SU-DHL-6 (cell line): Measurements from ENCODE around the gene PTCD1.

Source experiments
- H2AFZ ChIP-seq: fragments of 200-600 bp; sonication (generic); 2 replicates; pipeline ENCODE4 v1.6.1; 2014; ENCODE audit warnings: low read depth, mild to moderate bottlenecking, moderate library complexity, mixed read lengths, antibody characterized with exemption, low read length; ENCODE audit not compliant: severe bottlenecking
- H3F3A ChIP-seq: fragments of 200-600 bp; shearing (Covaris generic); 2 replicates; pipeline ENCODE4 v1.6.0; 2016; ENCODE audit warnings: antibody characterized with exemption, mild to moderate bottlenecking; ENCODE audit not compliant: insufficient read depth
- H3K27ac ChIP-seq: fragments of 200-600 bp; sonication (generic); 2 replicates; pipeline ENCODE4 v1.5.1; 2016; ENCODE audit warnings: low read depth, mild to moderate bottlenecking, low read length, moderate library complexity, mixed read lengths
- H3K27me3 ChIP-seq: fragments of 200-600 bp; sonication (generic), shearing (Covaris generic); 2 replicates; pipeline ENCODE4 v1.6.0; 2014; ENCODE audit warnings: mild to moderate bottlenecking, low read length
- H3K36me3 ChIP-seq: fragments of 200-600 bp; sonication (generic); 2 replicates; pipeline ENCODE4 v1.6.1; 2014; ENCODE audit warnings: mild to moderate bottlenecking, low read length, mixed read lengths
- H3K4me2 ChIP-seq: fragments of 300-600, 200-600 bp; shearing (Covaris generic), sonication (generic); 2 replicates; pipeline ENCODE4 v1.6.0; 2014; ENCODE audit warnings: low read length, low read depth, mild to moderate bottlenecking; ENCODE audit not compliant: poor library complexity, severe bottlenecking
- H3K4me3 ChIP-seq: fragments of 200-600 bp; sonication (generic); 2 replicates; pipeline ENCODE4 v1.5.1; 2014; ENCODE audit warnings: antibody characterized with exemption, low read length, mild to moderate bottlenecking, mixed read lengths; ENCODE audit not compliant: insufficient read depth, poor library complexity, severe bottlenecking
- H3K79me2 ChIP-seq: fragments of 200-600 bp; sonication (generic); 2 replicates; pipeline ENCODE4 v1.6.1; 2014; ENCODE audit warnings: mild to moderate bottlenecking, low read length, moderate library complexity; ENCODE audit not compliant: insufficient read depth
- H3K9ac ChIP-seq: fragments of 200-600 bp; sonication (generic); 2 replicates; pipeline ENCODE4 v1.7.0; 2014; ENCODE audit warnings: mild to moderate bottlenecking, low read length
- H3K9me2 ChIP-seq: fragments of 200-600 bp; sonication (generic); replicated peaks from 2 replicates; pipeline ENCODE4 v1.6.1; 2014; ENCODE audit warnings: low read length; ENCODE audit not compliant: insufficient read depth
- H3K9me3 ChIP-seq: fragments of 200-600 bp; sonication (generic); 2 replicates; pipeline ENCODE4 v1.6.1; 2014; ENCODE audit warnings: low read length, mixed read lengths; ENCODE audit not compliant: insufficient read depth
- H4K20me1 ChIP-seq: fragments of 200-600 bp; sonication (generic); 2 replicates; pipeline ENCODE4 v1.6.1; 2014; ENCODE audit warnings: low read depth, mild to moderate bottlenecking, antibody characterized with exemption, low read length, moderate library complexity, mixed read lengths
- CTCF ChIP-seq: fragments of 200-600 bp; sonication (generic); IDR thresholded peaks from one replicate; pipeline ENCODE4 v1.5.1; 2017; ENCODE audit warnings: antibody characterized with exemption, mild to moderate bottlenecking, low read length, moderate library complexity; ENCODE audit not compliant: insufficient read depth, poor library complexity, severe bottlenecking
- EZH2phosphoT487 ChIP-seq: fragments of 200-600 bp; sonication (generic), shearing (Covaris generic); conservative IDR thresholded peaks from 2 replicates; pipeline ENCODE4 v1.6.1; 2018; ENCODE audit warnings: mild to moderate bottlenecking, antibody characterized with exemption, low read length, moderate library complexity, mixed read lengths

PTCD1 gene

DNA sequence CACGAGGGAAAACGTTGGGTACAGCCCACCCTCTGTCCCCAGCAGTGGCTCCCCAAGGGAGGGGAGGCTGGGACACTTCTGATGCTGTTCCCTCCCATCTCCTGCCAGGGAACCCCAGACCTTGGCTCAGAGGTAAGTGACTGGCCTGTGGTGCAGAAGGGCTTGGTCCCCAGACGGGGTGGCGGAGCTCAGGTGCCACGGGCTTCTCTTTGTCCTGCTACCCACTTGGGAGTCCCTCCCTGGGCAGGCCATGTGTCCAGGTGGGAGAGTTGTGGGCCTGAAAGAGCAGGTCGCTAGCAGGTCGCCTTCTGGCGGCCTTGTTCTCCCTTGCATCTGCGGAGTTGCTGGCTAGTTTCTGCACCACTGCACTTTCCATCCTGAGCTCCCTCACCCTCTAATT, 17.3 kb upstream of the PTCD1 start:
- H3K4me3 ChIP-seq, result no peak overlapping the region
- H3K27ac ChIP-seq, result no peak overlapping the region
- H3K9me3 ChIP-seq, result no peaks in the 10 kb centered on the region
- H3K27me3 ChIP-seq, result no peaks in the 10 kb centered on the region
- H3K9ac ChIP-seq, result no peak overlapping the region
- TF ChIP-seq CTCF, result no peak
- no peak for TF ChIP-seq EZH2phosphoT487
- H3F3A ChIP-seq, result peaks cover 22% of the 10 kb centered on the region
- peaks cover 8% of the 10 kb centered on the region for H3K36me3 ChIP-seq
- H4K20me1 ChIP-seq, result peaks cover 4% of the 10 kb centered on the region; the same call in 1 of the 2 replicates
- no peaks in the 10 kb centered on the region for H3K9me2 ChIP-seq
- H3K79me2 ChIP-seq, result peaks cover 29% of the 10 kb centered on the region
- no peak overlapping the region for H3K4me2 ChIP-seq
- H2AFZ ChIP-seq, result no peak overlapping the region

DNA sequence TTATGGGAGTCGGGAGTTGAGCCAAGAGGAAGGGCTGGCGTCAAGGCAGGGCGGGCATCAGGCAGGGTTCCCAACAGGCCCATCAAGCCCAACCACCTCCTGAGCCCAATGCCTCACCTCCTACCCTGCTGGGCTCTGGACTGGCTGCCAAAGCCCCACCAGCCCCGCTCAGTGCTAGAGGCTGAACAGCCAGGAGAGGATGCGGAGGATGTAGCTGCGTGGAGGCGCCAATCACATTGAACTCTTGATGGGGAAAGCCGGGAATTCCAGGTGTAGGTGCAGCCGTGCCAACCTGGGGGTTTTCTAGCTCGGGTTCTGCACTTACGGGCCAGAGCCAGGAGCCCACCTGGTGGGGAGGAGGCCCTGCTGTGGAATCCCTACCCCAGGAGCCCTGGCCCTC, 14.5 kb upstream of the PTCD1 start:
- no peaks in the 10 kb centered on the region for H3F3A ChIP-seq
- H3K79me2 ChIP-seq, result peaks cover 3% of the 10 kb centered on the region; the same call in 1 of the 2 replicates
- TF ChIP-seq CTCF, result no peak
- TF ChIP-seq EZH2phosphoT487, result no peak
- H3K27me3 ChIP-seq, result no peaks in the 10 kb centered on the region
- no peak overlapping the region for H3K27ac ChIP-seq
- no peak overlapping the region for H3K4me2 ChIP-seq
- H4K20me1 ChIP-seq, result no peaks in the 10 kb centered on the region
- H2AFZ ChIP-seq, result no peak overlapping the region
- no peak overlapping the region for H3K9ac ChIP-seq
- no peaks in the 10 kb centered on the region for H3K9me3 ChIP-seq
- H3K4me3 ChIP-seq, result no peak overlapping the region
- peaks cover 5% of the 10 kb centered on the region; the same call in 1 of the 2 replicates for H3K36me3 ChIP-seq
- no peaks in the 10 kb centered on the region for H3K9me2 ChIP-seq

DNA sequence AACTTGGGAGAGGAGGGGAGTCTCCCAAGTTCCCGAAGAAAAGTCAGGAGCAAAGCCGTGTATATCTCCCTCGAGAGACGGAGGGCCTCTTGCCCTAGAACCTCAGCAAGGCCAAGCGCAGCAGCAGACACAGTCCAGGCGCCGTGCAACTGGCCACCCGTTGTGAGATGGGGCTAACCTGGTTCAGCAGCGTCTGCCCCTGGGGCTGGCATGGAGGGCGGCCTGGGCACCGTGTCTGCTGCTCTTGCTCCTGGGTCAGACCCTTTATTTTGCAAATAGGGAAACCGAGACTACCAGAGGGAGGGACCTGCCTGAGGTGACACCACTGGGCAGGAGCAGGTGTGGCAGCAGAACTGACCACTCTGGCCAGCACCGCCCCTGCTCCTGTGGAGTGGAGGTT, 13.9 kb upstream of the PTCD1 start:
- Histone ChIP-seq H3K9ac (no peak overlapping the region), H3K4me3 (no peak overlapping the region), H3K27me3 (no peaks in the 10 kb centered on the region), H3K9me3 (no peaks in the 10 kb centered on the region), H3F3A (no peaks in the 10 kb centered on the region), H2AFZ (no peak overlapping the region), H3K4me2 (no peak overlapping the region), H3K9me2 (no peaks in the 10 kb centered on the region), H3K79me2 (no peaks in the 10 kb centered on the region), H3K36me3 (peaks cover 5% of the 10 kb centered on the region; the same call in 1 of the 2 replicates), H3K27ac (no peak overlapping the region), H4K20me1 (no peaks in the 10 kb centered on the region)
- TF ChIP-seq EZH2phosphoT487 (no peak), CTCF (no peak)

DNA sequence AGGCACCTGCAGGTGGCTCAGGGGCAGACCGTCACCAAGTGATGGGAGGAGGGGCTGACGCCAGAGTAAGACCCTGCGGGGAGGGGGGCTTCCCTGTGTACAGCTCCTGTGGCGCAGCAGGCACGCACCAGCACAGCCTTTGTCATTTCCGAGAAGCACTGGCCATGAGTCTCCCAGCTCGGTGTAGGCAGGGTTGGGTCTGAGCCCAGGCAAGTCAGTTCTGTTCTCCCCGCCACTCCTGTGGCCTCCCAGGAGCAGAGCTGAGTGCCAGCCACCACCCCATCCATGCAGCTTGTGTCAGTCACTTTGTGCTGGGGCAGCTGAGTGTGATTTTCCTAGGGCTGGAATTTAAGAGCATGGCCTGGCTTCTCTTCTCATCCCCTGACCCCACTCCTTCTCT, 13.3 kb upstream of the PTCD1 start:
- no peak overlapping the region for H3K9ac ChIP-seq
- H3K9me3 ChIP-seq, result no peaks in the 10 kb centered on the region

More for the DNA sequence above, 13.3 kb upstream of the PTCD1 start:
- Histone ChIP-seq H3F3A (no peaks in the 10 kb centered on the region), H4K20me1 (no peaks in the 10 kb centered on the region), H3K27ac (no peak overlapping the region), H3K27me3 (no peaks in the 10 kb centered on the region), H3K9me2 (no peaks in the 10 kb centered on the region), H2AFZ (no peak overlapping the region), H3K4me3 (no peak overlapping the region), H3K79me2 (no peaks in the 10 kb centered on the region), H3K36me3 (no peaks in the 10 kb centered on the region), H3K4me2 (no peak overlapping the region)
- TF ChIP-seq CTCF, result no peak
- no peak for TF ChIP-seq EZH2phosphoT487
